ENCODE results near the gene ANXA8. TPM values are rescaled to one million over a fixed set of nuclear protein-coding genes. Genes with fewer than 3 reads are reported as not detected.

The ANXA8 gene
- total and polyA plus RNA-seq, 9 donors: 0.10 to 3.1 (median 0.43) TPM; not detected in 4

Other genes starting within 250 kb of the ANXA8 start
- 0.98 TPM for gene GDF10, start 183.9 kb downstream of the ANXA8 start, total RNA-seq
- 1 to 10 TPM in 3 of 8 donors, under 1 TPM in 5; 0.08 to 6.1 (median 0.91) TPM for gene GDF10, start 183.9 kb downstream of the ANXA8 start, polyA plus RNA-seq (ENCODE audit: insufficient read depth in 1 of 8, insufficient read length in 8 of 8, low replicate concordance in 1 of 8)
- gene GDF2, start 161.7 kb downstream of the ANXA8 start, total RNA-seq: not detected
- gene GDF2, start 161.7 kb downstream of the ANXA8 start, polyA plus RNA-seq (ENCODE audit: insufficient read depth in 1 of 8, insufficient read length in 8 of 8, low replicate concordance in 1 of 8): not detected
- not detected for gene RBP3, start 135.8 kb downstream of the ANXA8 start, total RNA-seq
- under 1 TPM; 0.04 to 0.11 (median 0.07) TPM for gene RBP3, start 135.8 kb downstream of the ANXA8 start, polyA plus RNA-seq (ENCODE audit: insufficient read depth in 1 of 8, insufficient read length in 8 of 8, low replicate concordance in 1 of 8)
- gene ZNF488, start 99.8 kb downstream of the ANXA8 start, total RNA-seq: 1.2 TPM
- 1 to 10 TPM; 3.3 to 5.2 (median 4.0) TPM for gene ZNF488, start 99.8 kb downstream of the ANXA8 start, polyA plus RNA-seq (ENCODE audit: insufficient read depth in 1 of 8, insufficient read length in 8 of 8, low replicate concordance in 1 of 8)
- gene FAM25G, start 7.6 kb upstream of the ANXA8 start, total RNA-seq: not detected
- not detected for gene FAM25G, start 7.6 kb upstream of the ANXA8 start, polyA plus RNA-seq (ENCODE audit: insufficient read depth in 1 of 8, insufficient read length in 8 of 8, low replicate concordance in 1 of 8)
- 7.4 TPM for gene AGAP9, start 39.5 kb upstream of the ANXA8 start, total RNA-seq
- gene AGAP9, start 39.5 kb upstream of the ANXA8 start, polyA plus RNA-seq (ENCODE audit: insufficient read depth in 1 of 8, insufficient read length in 8 of 8, low replicate concordance in 1 of 8): 10 to 100 TPM in 2 of 8 donors, 1 to 10 TPM in 6; 4.2 to 23.5 (median 5.7) TPM

All from muscle of leg (tissue), 9 donors.